ENCODE measurements around the gene INAVA.
A peak's percentile ranks its signal among the peaks of the same experiment; 100 is the strongest.

Gene INAVA

GRCh38 chr1:200895801-200896530 is 1.3 kb downstream of the INAVA start:
- H3K79me2 ChIP-seq (ENCODE audit: low read length) = no peaks in the 10 kb centered on the region
- H3K4me3 ChIP-seq (ENCODE audit: low read length) = peak overlapping the region; percentile 56
- H3K4me2 ChIP-seq (ENCODE audit: low read length) = peak overlapping the region; percentile 77

DNA sequence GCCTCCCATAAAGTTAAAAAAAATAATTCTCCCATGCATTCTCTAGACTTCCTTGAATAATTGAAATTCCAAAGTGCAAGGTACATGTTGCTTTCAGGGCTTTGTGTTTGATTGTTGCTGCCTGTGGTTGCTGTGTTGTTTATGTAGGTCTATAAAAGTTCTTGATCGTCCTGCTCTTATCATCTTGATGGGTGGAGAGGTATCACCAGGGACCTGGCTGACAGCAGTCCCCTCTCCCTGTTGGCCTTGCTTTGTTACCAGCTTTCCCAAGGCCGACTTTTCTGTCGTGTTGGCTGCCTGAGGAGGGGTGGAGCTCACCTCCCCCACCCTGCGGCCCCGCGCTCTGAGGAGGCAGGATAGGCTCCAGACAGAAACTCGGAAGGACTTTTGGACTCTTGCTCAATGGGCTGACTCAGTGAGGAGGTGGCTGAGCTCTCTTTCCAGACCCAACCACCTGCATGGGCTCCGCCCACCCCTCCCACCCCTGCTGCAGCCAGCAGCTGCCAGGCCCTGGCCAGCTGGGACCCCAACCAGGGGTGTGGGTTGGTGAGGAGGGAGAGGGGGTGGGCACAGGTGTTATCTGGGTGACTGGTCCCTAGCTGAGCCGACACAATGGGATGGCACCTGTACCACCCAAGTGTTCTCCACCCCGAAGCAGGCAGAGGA is 2.0 kb downstream of the INAVA start:
- TF ChIP-seq CTCF (IDR thresholded peaks at IDR 0.05; ENCODE audit: low read depth, low read length) = no peak
- TF ChIP-seq EZH2phosphoT487 (IDR thresholded peaks at IDR 0.05; ENCODE audit: low read depth) = no peak
- Histone ChIP-seq H3K4me3 (ENCODE audit: low read length) (no peak overlapping the region), H4K20me1 (ENCODE audit: insufficient read depth, low read length) (peaks cover 4% of the 10 kb centered on the region; the same call in 1 of the 2 replicates), H3K4me1 (ENCODE audit: low read length) (peaks cover 23% of the 10 kb centered on the region), H3K27ac (ENCODE audit: low read length) (no peak overlapping the region), H2AFZ (ENCODE audit: low read depth, low read length) (no peak overlapping the region), H3K27me3 (ENCODE audit: low read depth, low read length) (peaks cover 83% of the 10 kb centered on the region), H3K36me3 (replicated peaks; ENCODE audit: low read depth, low read length) (no peaks in the 10 kb centered on the region), H3K9ac (ENCODE audit: low read length) (no peak overlapping the region), H3K79me2 (ENCODE audit: low read length) (no peaks in the 10 kb centered on the region), H3K9me3 (ENCODE audit: insufficient read depth, low read length) (no peaks in the 10 kb centered on the region), H3K4me2 (ENCODE audit: low read length) (no peak overlapping the region)

More at GRCh38 chr1:200895801-200896530, 1.3 kb downstream of the INAVA start:
- Histone ChIP-seq H3K4me1 (ENCODE audit: low read length) (peaks cover 23% of the 10 kb centered on the region), H3K9me3 (ENCODE audit: insufficient read depth, low read length) (no peaks in the 10 kb centered on the region), H3K27me3 (ENCODE audit: low read depth, low read length) (peaks cover 82% of the 10 kb centered on the region), H3K36me3 (replicated peaks; ENCODE audit: low read depth, low read length) (no peaks in the 10 kb centered on the region), H3K27ac (ENCODE audit: low read length) (no peak overlapping the region), H4K20me1 (ENCODE audit: insufficient read depth, low read length) (peaks cover 4% of the 10 kb centered on the region; the same call in 1 of the 2 replicates), H3K9ac (ENCODE audit: low read length) (no peak overlapping the region; the same call in 1 of the 2 replicates), H2AFZ (ENCODE audit: low read depth, low read length) (no peak overlapping the region)
- TF ChIP-seq CTCF (IDR thresholded peaks at IDR 0.05; ENCODE audit: low read depth, low read length) (no peak), EZH2phosphoT487 (IDR thresholded peaks at IDR 0.05; ENCODE audit: low read depth) (no peak)

DNA sequence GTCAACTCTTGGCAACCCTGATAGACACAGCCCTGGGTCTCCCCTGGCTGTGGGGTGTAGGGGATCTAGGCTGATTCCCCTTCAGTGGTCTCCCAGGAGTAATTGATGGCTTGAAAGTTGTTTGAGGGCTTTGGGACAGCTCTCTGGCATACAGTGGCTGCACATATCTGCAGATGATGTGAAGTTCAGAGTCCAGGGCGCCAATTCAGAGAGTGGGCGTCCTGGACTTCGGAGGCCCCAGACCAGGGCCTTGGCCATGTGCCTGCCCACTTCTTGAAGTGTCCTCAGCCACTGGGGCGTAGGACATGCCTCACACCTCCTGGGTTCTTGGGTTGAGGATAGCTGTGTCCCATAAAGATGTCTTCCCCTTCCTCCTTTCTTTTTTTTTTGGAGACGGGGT is 2.6 kb downstream of the INAVA start:
- Histone ChIP-seq H3K9me3 (ENCODE audit: insufficient read depth, low read length) (no peaks in the 10 kb centered on the region), H3K4me3 (ENCODE audit: low read length) (no peak overlapping the region), H3K27ac (ENCODE audit: low read length) (no peak overlapping the region), H3K27me3 (ENCODE audit: low read depth, low read length) (peaks cover 83% of the 10 kb centered on the region), H2AFZ (ENCODE audit: low read depth, low read length) (no peak overlapping the region), H4K20me1 (ENCODE audit: insufficient read depth, low read length) (peaks cover 4% of the 10 kb centered on the region; the same call in 1 of the 2 replicates), H3K9ac (ENCODE audit: low read length) (no peak overlapping the region), H3K36me3 (replicated peaks; ENCODE audit: low read depth, low read length) (no peaks in the 10 kb centered on the region), H3K79me2 (ENCODE audit: low read length) (no peaks in the 10 kb centered on the region), H3K4me2 (ENCODE audit: low read length) (no peak overlapping the region), H3K4me1 (ENCODE audit: low read length) (peaks cover 23% of the 10 kb centered on the region)
- TF ChIP-seq EZH2phosphoT487 (IDR thresholded peaks at IDR 0.05; ENCODE audit: low read depth) = no peak
- no peak for TF ChIP-seq CTCF (IDR thresholded peaks at IDR 0.05; ENCODE audit: low read depth, low read length)

- H3K27ac ChIP-seq (ENCODE audit: low read length) = no peak overlapping the region
- H3K9ac ChIP-seq (ENCODE audit: low read length) = no peak overlapping the region
- TF ChIP-seq CTCF (IDR thresholded peaks at IDR 0.05; ENCODE audit: low read depth, low read length) = no peak
- TF ChIP-seq EZH2phosphoT487 (IDR thresholded peaks at IDR 0.05; ENCODE audit: low read depth) = no peak
- no peaks in the 10 kb centered on the region for H3K36me3 ChIP-seq (replicated peaks; ENCODE audit: low read depth, low read length)
- H3K27me3 ChIP-seq (ENCODE audit: low read depth, low read length) = peaks cover 76% of the 10 kb centered on the region
- H4K20me1 ChIP-seq (ENCODE audit: insufficient read depth, low read length) = peaks cover 4% of the 10 kb centered on the region; the same call in 1 of the 2 replicates
- no peaks in the 10 kb centered on the region for H3K9me3 ChIP-seq (ENCODE audit: insufficient read depth, low read length)
- H3K4me3 ChIP-seq (ENCODE audit: low read length) = no peak overlapping the region
- no peaks in the 10 kb centered on the region for H3K79me2 ChIP-seq (ENCODE audit: low read length)
- H3K4me1 ChIP-seq (ENCODE audit: low read length) = peaks cover 30% of the 10 kb centered on the region
- H3K4me2 ChIP-seq (ENCODE audit: low read length) = no peak overlapping the region
- H2AFZ ChIP-seq (ENCODE audit: low read depth, low read length) = no peak overlapping the region
These were observed 4.3 kb downstream of the INAVA start for GRCh38 chr1:200899015-200899386.
